ENCODE results near the gene TSC22D4. TPM values are rescaled to one million over a fixed set of nuclear protein-coding genes. Genes with fewer than 3 reads are reported as not detected.

The TSC22D4 gene
- total and polyA plus RNA-seq, 9 of the 15 experiments (the other 6 are each of a cell fraction or from before 2014, with no cell fraction given) = 0.37 to 107 (median 28.7) TPM

- TF ChIP-seq BCLAF1 (IDR thresholded peaks at IDR 0.05; ENCODE audit: borderline replicate concordance in 1 of 2, control insufficient read depth in 1 of 2, low read depth in 2 of 2, low read length in 1 of 2) (no peak), STAT5A (IDR thresholded peaks at IDR 0.05; ENCODE audit: borderline replicate concordance, low read length) (no peak), PREB (CRISPR knock-in tag; IDR thresholded peaks at IDR 0.05) (no peak), TCF7L2 (IDR thresholded peaks at IDR 0.05; ENCODE audit: low read depth, low read length) (no peak), SNIP1 (IDR thresholded peaks at IDR 0.05; ENCODE audit: low read depth) (no peak), ZC3H4 (CRISPR knock-in tag; IDR thresholded peaks at IDR 0.05; ENCODE audit: borderline replicate concordance) (no peak), ZNF277 (CRISPR knock-in tag; IDR thresholded peaks at IDR 0.05; ENCODE audit: borderline replicate concordance) (no peak), AFF4 (CRISPR knock-in tag; IDR thresholded peaks at IDR 0.05) (peak; percentile 77; the same call in 1 of the 2 replicates), NCOA2 (IDR thresholded peaks at IDR 0.05; ENCODE audit: partially characterized antibody in 2 of 2) (no peak), NR1H2 (CRISPR knock-in tag; IDR thresholded peaks at IDR 0.05) (no peak), TCFL5 (CRISPR knock-in tag; conservative IDR thresholded peaks at IDR 0.05) (no peak), CHCHD3 (CRISPR knock-in tag; IDR thresholded peaks at IDR 0.05) (no peak), COPS2 (conservative IDR thresholded peaks at IDR 0.05) (no peak), ZNF764 (CRISPR knock-in tag; IDR thresholded peaks at IDR 0.05; ENCODE audit: low read depth) (no peak), MBD2 (IDR thresholded peaks at IDR 0.05; ENCODE audit: borderline replicate concordance, low read depth) (peak; percentile 62), IFI16 (CRISPR knock-in tag; IDR thresholded peaks at IDR 0.05) (no peak), HNRNPUL1 (IDR thresholded peaks at IDR 0.05; ENCODE audit: low read length) (no peak), KDM1A (IDR thresholded peaks at IDR 0.05) (peak; percentile 34 to 72; a peak in 3 of 4 replicates), ERF (CRISPR knock-in tag; IDR thresholded peaks at IDR 0.05) (no peak)
These were observed at the start of gene TSC22D4 (continued) for GRCh38 chr7:100478958-100479660.

Data from K562 (cell line).